Left renal cortex interstitium (tissue), 4 donors: ENCODE data around the gene TENT4A. TPM values are rescaled to one million over a fixed set of nuclear protein-coding genes. Genes with fewer than 3 reads are reported as not detected.

Experiments used
- DNase-seq, 4 donors: peaks; one replicate each; pipeline ENCODE4 v3.0.0-alpha.2; 2013; ENCODE audit warnings: low read depth in 4 of 4, low spot score in 2 of 4, missing footprints in 1 of 4
- polyA plus RNA-seq, 4 donors: library from polyadenylated mRNA; unstranded; fragments of 120-200 nt; gene quantifications; one replicate each; pipeline ENCODE4 v1.2.1, GENCODE V29; 2013; ENCODE audit not compliant: insufficient read length in 4 of 4

TENT4A gene
- polyA plus RNA-seq, 4 donors, result 19.5 to 37.1 (median 29.3) TPM

- DNase-seq, result no peak
These were observed 3.5 kb downstream of the TENT4A start for GRCh38 chr5:6716629-6717149.

- DNase-seq, result no peak
These were observed 4.0 kb downstream of the TENT4A start for GRCh38 chr5:6717247-6717646.

GRCh38 chr5:6717687-6718086, 4.5 kb downstream of the TENT4A start:
- DNase-seq, result no peak

GRCh38 chr5:6718161-6718681, 5.0 kb downstream of the TENT4A start:
- DNase-seq, result no peak

GRCh38 chr5:6718718-6719117, 5.5 kb downstream of the TENT4A start:
- no peak for DNase-seq

GRCh38 chr5:6719417-6719816, 6.2 kb downstream of the TENT4A start:
- DNase-seq, result no peak

GRCh38 chr5:6719896-6720560, 6.8 kb downstream of the TENT4A start:
- no peak for DNase-seq

GRCh38 chr5:6720561-6720921, 7.3 kb downstream of the TENT4A start:
- no peak for DNase-seq

- DNase-seq, result no peak
These were observed 8.2 kb downstream of the TENT4A start for GRCh38 chr5:6721442-6721841.

GRCh38 chr5:6722015-6722414, 8.8 kb downstream of the TENT4A start:
- no peak for DNase-seq

- DNase-seq, result no peak
These were observed 10.0 kb downstream of the TENT4A start for GRCh38 chr5:6723122-6723815.

- no peak for DNase-seq
These were observed 10.6 kb downstream of the TENT4A start for GRCh38 chr5:6723816-6724300.

- DNase-seq, result no peak
These were observed 11.2 kb downstream of the TENT4A start for GRCh38 chr5:6724321-6724929.

GRCh38 chr5:6725421-6725820, 12.2 kb downstream of the TENT4A start:
- no peak for DNase-seq

- no peak for DNase-seq
These were observed 12.8 kb downstream of the TENT4A start for GRCh38 chr5:6726006-6726405.

GRCh38 chr5:6727231-6727630, 14.0 kb downstream of the TENT4A start:
- no peak for DNase-seq

GRCh38 chr5:6728011-6728794, 15.0 kb downstream of the TENT4A start:
- DNase-seq, result no peak

GRCh38 chr5:6728795-6729183, 15.6 kb downstream of the TENT4A start:
- DNase-seq, result no peak

GRCh38 chr5:6729386-6730310, 16.4 kb downstream of the TENT4A start:
- no peak for DNase-seq

GRCh38 chr5:6730407-6730806, 17.2 kb downstream of the TENT4A start:
- no peak for DNase-seq
